GM12872 (cell line): ENCODE results near the gene OLFML1.

Experiments
- TF ChIP-seq, protein P1 (sequence below): IDR thresholded peaks from 3 replicates; pipeline ENCODE4 v1.5.1; 2011; ENCODE audit warnings: low read depth, mild to moderate bottlenecking, low read length, moderate library complexity; ENCODE audit not compliant: insufficient read depth

OLFML1 gene

GRCh38 chr11:7538466-7539454 is 53.5 kb downstream of the OLFML1 start:
- TF ChIP-seq, protein P1, sequence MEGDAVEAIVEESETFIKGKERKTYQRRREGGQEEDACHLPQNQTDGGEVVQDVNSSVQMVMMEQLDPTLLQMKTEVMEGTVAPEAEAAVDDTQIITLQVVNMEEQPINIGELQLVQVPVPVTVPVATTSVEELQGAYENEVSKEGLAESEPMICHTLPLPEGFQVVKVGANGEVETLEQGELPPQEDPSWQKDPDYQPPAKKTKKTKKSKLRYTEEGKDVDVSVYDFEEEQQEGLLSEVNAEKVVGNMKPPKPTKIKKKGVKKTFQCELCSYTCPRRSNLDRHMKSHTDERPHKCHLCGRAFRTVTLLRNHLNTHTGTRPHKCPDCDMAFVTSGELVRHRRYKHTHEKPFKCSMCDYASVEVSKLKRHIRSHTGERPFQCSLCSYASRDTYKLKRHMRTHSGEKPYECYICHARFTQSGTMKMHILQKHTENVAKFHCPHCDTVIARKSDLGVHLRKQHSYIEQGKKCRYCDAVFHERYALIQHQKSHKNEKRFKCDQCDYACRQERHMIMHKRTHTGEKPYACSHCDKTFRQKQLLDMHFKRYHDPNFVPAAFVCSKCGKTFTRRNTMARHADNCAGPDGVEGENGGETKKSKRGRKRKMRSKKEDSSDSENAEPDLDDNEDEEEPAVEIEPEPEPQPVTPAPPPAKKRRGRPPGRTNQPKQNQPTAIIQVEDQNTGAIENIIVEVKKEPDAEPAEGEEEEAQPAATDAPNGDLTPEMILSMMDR = no peak

DNA sequence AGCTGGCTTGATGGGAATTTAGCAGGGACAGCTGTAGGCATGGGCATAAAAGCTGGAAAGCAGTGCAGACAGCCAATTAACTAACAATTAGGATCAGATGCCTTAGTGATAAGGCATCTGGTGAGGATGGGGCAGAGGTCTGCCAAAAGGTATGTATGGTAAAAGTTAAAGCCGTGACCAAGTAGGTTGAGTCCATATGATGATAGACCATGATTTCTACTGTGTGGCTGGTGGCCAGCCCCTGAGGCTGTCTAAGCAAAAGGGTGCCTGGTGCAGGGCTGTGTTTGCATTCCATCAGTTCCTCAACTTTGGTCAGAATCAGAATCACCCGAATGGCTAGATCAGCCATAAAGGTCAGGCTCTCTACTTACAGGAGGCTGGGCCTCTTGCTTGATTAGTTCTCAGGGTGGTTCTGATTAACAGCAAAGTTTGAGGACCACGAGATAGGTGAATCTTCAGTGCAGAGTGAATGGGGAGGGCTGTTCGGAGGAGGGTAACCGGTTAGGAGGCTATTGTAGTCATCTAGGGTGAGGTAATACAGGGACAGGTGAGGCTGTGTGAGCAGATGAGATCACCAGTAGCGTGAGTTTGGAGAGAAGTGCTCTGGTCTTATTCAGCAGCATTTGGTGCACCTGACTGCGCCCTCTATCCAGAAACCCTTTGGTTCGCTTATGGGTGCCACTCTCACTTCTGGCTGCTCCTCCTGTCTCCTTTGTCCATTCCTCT is 55.7 kb downstream of the OLFML1 start:
- TF ChIP-seq, protein P1 = no peak

- TF ChIP-seq, protein P1 = no peak
Measured at GRCh38 chr11:7543302-7543701, 58.0 kb downstream of the OLFML1 start.

DNA sequence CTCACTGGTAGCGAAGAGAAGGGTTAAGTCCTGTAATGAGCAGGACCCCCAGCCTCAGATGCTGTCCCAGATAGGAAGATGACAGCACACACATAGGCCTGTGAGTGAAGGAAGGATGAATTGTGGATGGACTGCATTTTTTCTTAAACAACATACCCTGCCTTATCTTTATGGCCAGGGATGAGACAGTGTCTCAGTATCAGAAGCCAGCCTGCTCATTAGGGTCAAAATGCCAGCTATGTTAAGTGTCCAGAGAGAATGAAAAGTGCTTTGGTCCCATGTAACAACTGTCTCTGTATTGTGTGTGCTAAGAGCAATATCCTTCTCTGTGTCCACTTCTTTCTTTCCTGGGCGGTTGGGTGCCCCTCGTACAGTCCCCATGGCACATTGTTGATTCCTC is 58.7 kb downstream of the OLFML1 start:
- TF ChIP-seq, protein P1 = no peak

DNA sequence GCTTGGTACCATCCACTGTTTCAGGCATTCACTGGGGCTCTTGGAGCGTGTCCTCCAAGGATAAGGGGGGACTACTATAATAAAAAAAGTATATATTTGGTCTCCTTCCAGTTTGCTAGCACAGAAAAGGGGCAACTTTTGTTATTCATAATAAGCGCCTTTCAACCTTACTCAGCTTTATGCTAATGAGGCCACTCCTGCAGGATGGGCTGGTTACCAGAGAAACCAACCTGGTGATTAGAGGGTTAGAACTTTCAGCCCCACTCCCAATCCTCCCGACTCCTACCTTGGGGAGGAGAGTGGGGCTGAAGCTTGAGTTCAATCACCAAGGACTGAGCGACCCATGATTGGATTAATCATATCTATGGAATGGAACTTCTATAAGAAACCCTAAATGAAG is 60.3 kb downstream of the OLFML1 start:
- TF ChIP-seq, protein P1 = no peak

DNA sequence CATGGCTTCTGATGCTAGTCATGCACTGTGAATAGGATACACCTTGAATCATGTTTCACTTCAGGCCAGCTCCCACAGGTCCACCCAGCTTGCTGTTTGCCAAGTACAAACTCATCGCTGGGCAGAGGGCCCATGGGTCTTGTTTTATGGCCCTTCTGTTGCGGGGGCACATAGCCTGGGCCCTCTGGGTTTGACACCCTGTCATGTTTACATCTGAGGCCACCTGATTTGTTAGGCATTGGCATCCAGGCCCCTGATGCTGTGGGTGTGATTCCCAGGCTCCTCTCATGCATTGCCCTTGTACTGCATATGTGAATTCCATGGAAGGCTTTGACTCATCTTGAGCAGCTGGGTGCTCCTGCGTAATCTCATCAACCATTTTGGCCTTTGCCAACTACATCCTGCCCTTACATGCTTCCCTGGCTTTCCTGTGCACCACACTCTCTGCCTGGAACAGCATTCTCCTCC is 61.1 kb downstream of the OLFML1 start:
- TF ChIP-seq, protein P1 = no peak

- TF ChIP-seq, protein P1 = no peak
Measured at GRCh38 chr11:7547687-7548086, 62.4 kb downstream of the OLFML1 start.
